K562 (cell line): ENCODE data around the gene OSBPL3. TPM values are rescaled to one million over a fixed set of nuclear protein-coding genes. Genes with fewer than 3 reads are reported as not detected.

ENCODE experiments used
- ARID1B ChIP-seq: fragments of 450-650 bp; IDR thresholded peaks from 2 replicates; pipeline ENCODE4 v1.6.1; 2016; ENCODE audit warnings: antibody characterized with exemption, mild to moderate bottlenecking, inconsistent platforms
- ASH1L ChIP-seq: fragments of 450-650 bp; IDR thresholded peaks from 2 replicates; pipeline ENCODE4 v1.6.1; 2018; ENCODE audit warnings: borderline replicate concordance, mild to moderate bottlenecking, low read depth; ENCODE audit not compliant: partially characterized antibody
- ATF1 ChIP-seq, 2 experiments: fragments of 450-650 bp in 1 of 2; IDR thresholded peaks; 2 replicates each; pipeline ENCODE4 v1.6.1; 2016; ENCODE audit warnings: missing compliant biosample characterization in 1 of 2, missing genetic modification characterization in 1 of 2
- ATF7 ChIP-seq: fragments of 450-650 bp; IDR thresholded peaks from 2 replicates; pipeline ENCODE4 v1.7.1; 2014; ENCODE audit warnings: mild to moderate bottlenecking, moderate library complexity
- FOSL1 ChIP-seq: fragments of 200-800 bp; sonication (Bioruptor generic); conservative IDR thresholded peaks from 2 replicates; pipeline ENCODE4 v1.6.1; 2016; ENCODE audit warnings: missing genetic modification characterization, missing compliant biosample characterization
- GMEB1 ChIP-seq: fragments of 250-450 bp; sonication (Bioruptor Pico); IDR thresholded peaks from 2 replicates; pipeline ENCODE4 v1.4.0; 2020; ENCODE audit warnings: mild to moderate bottlenecking
- HDAC2 ChIP-seq: fragments of 450-650 bp; IDR thresholded peaks from 2 replicates; pipeline ENCODE4 v1.6.1; 2016; ENCODE audit warnings: mild to moderate bottlenecking
- NCOA1 ChIP-seq: fragments of 450-650 bp; IDR thresholded peaks from 2 replicates; pipeline ENCODE4 v1.6.1; 2016; ENCODE audit warnings: low read depth
- PRMT5 ChIP-seq: sonication (generic); formaldehyde crosslinking; IDR thresholded peaks from 2 replicates; pipeline ENCODE4 v1.5.0; 2020; ENCODE audit warnings: missing genetic modification reagents
- SIX5 ChIP-seq, 2 experiments: IDR thresholded peaks; 2 replicates each; pipeline ENCODE4 v1.6.1; 2011; ENCODE audit warnings: low read length in 2 of 2, borderline replicate concordance in 1 of 2, low read depth in 1 of 2, mild to moderate bottlenecking in 1 of 2, moderate library complexity in 1 of 2; ENCODE audit not compliant: insufficient read depth in 1 of 2
- TEAD4 ChIP-seq, 2 experiments: sonication (generic) in 1 of 2; formaldehyde crosslinking in 1 of 2; IDR thresholded peaks; 2 replicates each; pipeline versions ENCODE4 v1.6.1 to v1.8.0; 2012 to 2022; ENCODE audit warnings: borderline replicate concordance in 1 of 2, inconsistent platforms in 1 of 2, low read length in 1 of 2, mild to moderate bottlenecking in 1 of 2, missing genetic modification reagents in 1 of 2
- TFAP4 ChIP-seq: sonication (generic); formaldehyde crosslinking; IDR thresholded peaks from 2 replicates; pipeline ENCODE4 v1.8.0; 2022; ENCODE audit warnings: missing genetic modification reagents, mild to moderate bottlenecking, moderate library complexity, borderline replicate concordance
- TGIF2 ChIP-seq: sonication (generic); formaldehyde crosslinking; IDR thresholded peaks from 2 replicates; pipeline ENCODE4 v1.8.1; 2022; ENCODE audit warnings: mild to moderate bottlenecking, missing genetic modification reagents, moderate library complexity
- ZNF134 ChIP-seq: fragments of 250-450 bp; sonication (Bioruptor Pico); conservative IDR thresholded peaks from 2 replicates; pipeline ENCODE4 v1.4.0; 2020
- ZNF41 ChIP-seq: fragments of 250-450 bp; sonication (Bioruptor Pico); conservative IDR thresholded peaks from 2 replicates; pipeline ENCODE4 v1.4.0; 2020; ENCODE audit warnings: mild to moderate bottlenecking
- ZNF507 ChIP-seq: conservative IDR thresholded peaks from 2 replicates; pipeline ENCODE4 v1.6.1; 2017; ENCODE audit warnings: missing genetic modification characterization, missing compliant biosample characterization
- ZNF77 ChIP-seq: fragments of 250-450 bp; sonication (Bioruptor Pico); IDR thresholded peaks from 2 replicates; pipeline ENCODE4 v1.5.0; 2020
- polyA plus RNA-seq, 8 experiments: library from polyadenylated mRNA; depleted of rRNA in 4 of 8; stranded (reverse) in 5 of 8; unstranded in 3 of 8; fragments of >200 nt; fragmentation: Nextera tagmentation in 2 of 8; fragmentation: Illumina TruSeq in 1 of 8; extraction: Ambion mirVana in 2 of 8; extraction: Trizol in 1 of 8; gene quantifications; 2 replicates each; pipeline versions ENCODE4 v1.2.1 to v1.2.3, GENCODE V29; 2011 to 2014; ENCODE audit warnings: inconsistent platforms in 1 of 8, missing spikeins in 1 of 8
- total RNA-seq, 7 experiments: library from RNA; depleted of rRNA in 6 of 7; stranded (reverse); fragments of >200 nt in 6 of 7; fragmentation: Illumina TruSeq in 2 of 7; extraction: Trizol in 2 of 7; gene quantifications; 2 replicates each; pipeline versions ENCODE4 v1.2.1 to v1.2.3, GENCODE V29; 2011 to 2021; ENCODE audit warnings: low replicate concordance in 1 of 7
- TF ChIP-seq, protein P1 (sequence below): IDR thresholded peaks from 2 replicates; pipeline ENCODE4 v1.6.1; 2016; ENCODE audit warnings: missing genetic modification characterization, missing compliant biosample characterization
- TF ChIP-seq, protein P2 (sequence below): sonication (generic); IDR thresholded peaks from 2 replicates; pipeline ENCODE4 v1.6.1; 2016
- TF ChIP-seq, protein P3 (sequence below): fragments of 250-450 bp; sonication (Bioruptor Pico); IDR thresholded peaks from 2 replicates; pipeline ENCODE4 v1.8.0; 2021; ENCODE audit warnings: moderate library complexity, mild to moderate bottlenecking, inconsistent platforms

The OSBPL3 gene
- total and polyA plus RNA-seq, 9 of the 15 experiments (the other 6 are each of a cell fraction or from before 2014, with no cell fraction given): 4.8 to 37.2 (median 26.5) TPM

DNA sequence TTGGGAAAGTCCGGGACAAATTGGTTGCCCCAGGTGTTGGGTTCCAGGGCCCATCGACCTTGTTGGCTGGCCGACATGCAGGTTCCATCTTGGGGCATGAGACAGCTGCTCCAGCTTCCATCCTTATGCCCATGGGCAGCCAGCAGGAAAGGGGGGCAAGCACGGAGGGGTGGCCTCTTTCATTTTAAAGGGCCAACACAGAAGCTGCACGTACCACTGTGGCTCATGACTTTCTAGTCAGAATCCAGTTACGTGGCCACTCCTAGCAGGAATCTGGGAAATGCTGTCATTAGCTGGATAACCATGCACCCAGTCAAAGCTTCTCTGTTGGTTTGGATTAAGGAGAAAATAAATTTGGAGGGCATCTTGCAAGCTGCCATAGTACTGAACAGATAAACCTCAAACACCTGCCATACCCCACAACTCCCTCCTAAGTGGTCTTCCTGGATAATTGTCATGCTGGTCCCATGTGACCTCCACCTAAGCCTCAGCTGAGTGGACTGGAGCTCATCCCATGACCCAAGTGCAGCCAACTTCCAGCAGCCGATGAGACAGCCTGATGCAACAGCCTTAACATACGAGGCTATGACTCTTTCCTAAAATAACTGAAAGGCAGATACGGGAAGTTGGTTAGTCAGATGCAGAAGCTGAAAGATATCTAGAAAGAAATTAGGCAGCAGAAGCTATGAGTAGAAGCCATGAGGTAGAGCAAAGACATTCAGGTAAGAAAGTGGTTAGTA lies 201.3 kb downstream of the OSBPL3 start (continued):
- no peak for TF ChIP-seq ASH1L
- TF ChIP-seq ZNF134 (CRISPR knock-in tag): peak; percentile 29; the same call in 1 of the 2 replicates
- TF ChIP-seq PRMT5: no peak
- TF ChIP-seq NCOA1: 0 out of 2 replicates have a peak, but pooled peaks have one; percentile 22
- no peak; the same call in 1 of the 2 replicates for TF ChIP-seq GMEB1 (CRISPR knock-in tag)
- TF ChIP-seq TFAP4 (CRISPR knock-in tag): peak; percentile 84
- peak; percentile 57 for TF ChIP-seq ZNF507
- TF ChIP-seq TEAD4 (IDR thresholded peaks at IDR 0.05; ENCODE audit: low read length): peak; percentile 50; the same call in 1 of the 2 replicates
- no peak for TF ChIP-seq TEAD4 (CRISPR knock-in tag; IDR thresholded peaks at IDR 0.05; ENCODE audit: borderline replicate concordance)
- no peak for TF ChIP-seq TGIF2 (CRISPR knock-in tag)
- TF ChIP-seq FOSL1 (tag): peak; percentile 87
- TF ChIP-seq ARID1B: peak; percentile 67; the same call in 1 of the 2 replicates
- no peak for TF ChIP-seq ZNF77 (CRISPR knock-in tag)
- TF ChIP-seq, protein P1, sequence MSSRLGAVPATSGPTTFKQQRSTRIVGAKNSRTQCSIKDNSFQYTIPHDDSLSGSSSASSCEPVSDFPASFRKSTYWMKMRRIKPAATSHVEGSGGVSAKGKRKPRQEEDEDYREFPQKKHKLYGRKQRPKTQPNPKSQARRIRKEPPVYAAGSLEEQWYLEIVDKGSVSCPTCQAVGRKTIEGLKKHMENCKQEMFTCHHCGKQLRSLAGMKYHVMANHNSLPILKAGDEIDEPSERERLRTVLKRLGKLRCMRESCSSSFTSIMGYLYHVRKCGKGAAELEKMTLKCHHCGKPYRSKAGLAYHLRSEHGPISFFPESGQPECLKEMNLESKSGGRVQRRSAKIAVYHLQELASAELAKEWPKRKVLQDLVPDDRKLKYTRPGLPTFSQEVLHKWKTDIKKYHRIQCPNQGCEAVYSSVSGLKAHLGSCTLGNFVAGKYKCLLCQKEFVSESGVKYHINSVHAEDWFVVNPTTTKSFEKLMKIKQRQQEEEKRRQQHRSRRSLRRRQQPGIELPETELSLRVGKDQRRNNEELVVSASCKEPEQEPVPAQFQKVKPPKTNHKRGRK: no peak
- TF ChIP-seq SIX5 (IDR thresholded peaks at IDR 0.05; ENCODE audit: borderline replicate concordance in 1 of 2, insufficient read depth in 1 of 2, low read depth in 1 of 2, low read length in 2 of 2): no peak
- TF ChIP-seq, protein P2, sequence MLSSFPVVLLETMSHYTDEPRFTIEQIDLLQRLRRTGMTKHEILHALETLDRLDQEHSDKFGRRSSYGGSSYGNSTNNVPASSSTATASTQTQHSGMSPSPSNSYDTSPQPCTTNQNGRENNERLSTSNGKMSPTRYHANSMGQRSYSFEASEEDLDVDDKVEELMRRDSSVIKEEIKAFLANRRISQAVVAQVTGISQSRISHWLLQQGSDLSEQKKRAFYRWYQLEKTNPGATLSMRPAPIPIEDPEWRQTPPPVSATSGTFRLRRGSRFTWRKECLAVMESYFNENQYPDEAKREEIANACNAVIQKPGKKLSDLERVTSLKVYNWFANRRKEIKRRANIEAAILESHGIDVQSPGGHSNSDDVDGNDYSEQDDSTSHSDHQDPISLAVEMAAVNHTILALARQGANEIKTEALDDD: peak; percentile 94
- peak; percentile 60; the same call in 1 of the 2 replicates for TF ChIP-seq ZNF41
- no peak for TF ChIP-seq ATF1 (CRISPR knock-in tag; IDR thresholded peaks at IDR 0.05)
- peak; percentile 50; the same call in 1 of the 2 replicates for TF ChIP-seq ATF1 (tag; IDR thresholded peaks at IDR 0.05)
- TF ChIP-seq, protein P3, sequence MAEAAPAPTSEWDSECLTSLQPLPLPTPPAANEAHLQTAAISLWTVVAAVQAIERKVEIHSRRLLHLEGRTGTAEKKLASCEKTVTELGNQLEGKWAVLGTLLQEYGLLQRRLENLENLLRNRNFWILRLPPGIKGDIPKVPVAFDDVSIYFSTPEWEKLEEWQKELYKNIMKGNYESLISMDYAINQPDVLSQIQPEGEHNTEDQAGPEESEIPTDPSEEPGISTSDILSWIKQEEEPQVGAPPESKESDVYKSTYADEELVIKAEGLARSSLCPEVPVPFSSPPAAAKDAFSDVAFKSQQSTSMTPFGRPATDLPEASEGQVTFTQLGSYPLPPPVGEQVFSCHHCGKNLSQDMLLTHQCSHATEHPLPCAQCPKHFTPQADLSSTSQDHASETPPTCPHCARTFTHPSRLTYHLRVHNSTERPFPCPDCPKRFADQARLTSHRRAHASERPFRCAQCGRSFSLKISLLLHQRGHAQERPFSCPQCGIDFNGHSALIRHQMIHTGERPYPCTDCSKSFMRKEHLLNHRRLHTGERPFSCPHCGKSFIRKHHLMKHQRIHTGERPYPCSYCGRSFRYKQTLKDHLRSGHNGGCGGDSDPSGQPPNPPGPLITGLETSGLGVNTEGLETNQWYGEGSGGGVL: peak; percentile 35; the same call in 1 of the 2 replicates
- TF ChIP-seq HDAC2: peak; percentile 51; the same call in 1 of the 2 replicates
- peak; percentile 89 for TF ChIP-seq ATF7
